Astrocyte (in vitro differentiated cells and primary cell): Measurements from ENCODE around the gene CPN2.

Experiments
- EZH2 ChIP-seq: IDR thresholded peaks from 2 replicates; pipeline ENCODE4 v1.6.1; 2012; ENCODE audit warnings: mild to moderate bottlenecking, low read length, inconsistent platforms; ENCODE audit not compliant: insufficient read depth
- TF ChIP-seq, protein P1 (sequence below): IDR thresholded peaks from 2 replicates; pipeline ENCODE4 v1.5.1; 2011; ENCODE audit warnings: low read depth, mild to moderate bottlenecking, inconsistent platforms, low read length, moderate library complexity; ENCODE audit not compliant: insufficient read depth

DNA sequence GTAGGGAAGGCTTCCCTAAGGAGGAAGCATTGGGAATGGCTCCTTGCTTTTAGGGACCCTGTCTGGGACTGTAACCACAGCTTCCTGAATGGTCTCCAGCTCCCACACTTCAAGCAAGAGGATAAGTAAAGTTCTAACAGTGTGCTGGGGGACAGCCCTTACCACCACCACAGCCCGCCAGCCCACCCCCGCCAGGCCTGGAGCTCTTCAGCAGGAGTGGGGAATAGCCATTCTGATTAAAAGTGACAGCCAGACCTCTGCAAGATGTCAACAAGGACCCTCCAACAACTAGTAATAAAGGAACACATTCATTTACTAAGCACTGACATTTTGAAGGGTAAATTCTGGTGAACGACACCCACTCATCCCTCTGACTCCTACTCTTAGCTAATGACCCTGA, 49.4 kb downstream of the CPN2 start:
- TF ChIP-seq, protein P1, sequence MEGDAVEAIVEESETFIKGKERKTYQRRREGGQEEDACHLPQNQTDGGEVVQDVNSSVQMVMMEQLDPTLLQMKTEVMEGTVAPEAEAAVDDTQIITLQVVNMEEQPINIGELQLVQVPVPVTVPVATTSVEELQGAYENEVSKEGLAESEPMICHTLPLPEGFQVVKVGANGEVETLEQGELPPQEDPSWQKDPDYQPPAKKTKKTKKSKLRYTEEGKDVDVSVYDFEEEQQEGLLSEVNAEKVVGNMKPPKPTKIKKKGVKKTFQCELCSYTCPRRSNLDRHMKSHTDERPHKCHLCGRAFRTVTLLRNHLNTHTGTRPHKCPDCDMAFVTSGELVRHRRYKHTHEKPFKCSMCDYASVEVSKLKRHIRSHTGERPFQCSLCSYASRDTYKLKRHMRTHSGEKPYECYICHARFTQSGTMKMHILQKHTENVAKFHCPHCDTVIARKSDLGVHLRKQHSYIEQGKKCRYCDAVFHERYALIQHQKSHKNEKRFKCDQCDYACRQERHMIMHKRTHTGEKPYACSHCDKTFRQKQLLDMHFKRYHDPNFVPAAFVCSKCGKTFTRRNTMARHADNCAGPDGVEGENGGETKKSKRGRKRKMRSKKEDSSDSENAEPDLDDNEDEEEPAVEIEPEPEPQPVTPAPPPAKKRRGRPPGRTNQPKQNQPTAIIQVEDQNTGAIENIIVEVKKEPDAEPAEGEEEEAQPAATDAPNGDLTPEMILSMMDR: no peak
- no peak for TF ChIP-seq EZH2
